B cell (primary cell): ENCODE results near the gene BNIP3.

Experiments
- EZH2 ChIP-seq: IDR thresholded peaks from 2 replicates; pipeline ENCODE4 v1.6.1; 2012; ENCODE audit warnings: borderline replicate concordance, low read depth, mild to moderate bottlenecking, moderate library complexity, low read length; ENCODE audit not compliant: insufficient read depth, poor library complexity, severe bottlenecking
- TF ChIP-seq, protein P1 (sequence below): fragments of 200-600 bp; IDR thresholded peaks from one replicate; pipeline ENCODE4 v1.8.0; 2022; ENCODE audit warnings: antibody characterized with exemption, mild to moderate bottlenecking

DNA sequence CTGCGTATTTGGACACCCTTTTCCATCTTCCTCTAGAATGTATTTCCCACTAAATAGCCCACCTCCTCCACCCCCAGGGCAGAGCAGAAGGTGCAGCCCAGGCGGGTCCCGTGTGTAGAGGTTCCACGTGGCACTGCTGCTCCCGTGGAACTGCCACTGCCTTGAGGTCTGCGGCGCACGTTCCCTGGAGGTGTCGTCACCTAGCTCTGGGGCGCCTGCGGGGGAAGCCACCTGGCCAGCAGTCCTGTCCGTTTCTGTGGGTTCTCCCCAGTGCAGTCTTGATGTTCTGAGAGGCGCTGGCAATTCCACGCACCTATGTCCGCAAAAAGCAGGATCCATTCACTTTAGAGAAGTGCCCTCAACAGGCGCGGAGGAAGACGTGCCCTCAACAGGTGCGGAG, 21.9 kb downstream of the BNIP3 start:
- TF ChIP-seq, protein P1, sequence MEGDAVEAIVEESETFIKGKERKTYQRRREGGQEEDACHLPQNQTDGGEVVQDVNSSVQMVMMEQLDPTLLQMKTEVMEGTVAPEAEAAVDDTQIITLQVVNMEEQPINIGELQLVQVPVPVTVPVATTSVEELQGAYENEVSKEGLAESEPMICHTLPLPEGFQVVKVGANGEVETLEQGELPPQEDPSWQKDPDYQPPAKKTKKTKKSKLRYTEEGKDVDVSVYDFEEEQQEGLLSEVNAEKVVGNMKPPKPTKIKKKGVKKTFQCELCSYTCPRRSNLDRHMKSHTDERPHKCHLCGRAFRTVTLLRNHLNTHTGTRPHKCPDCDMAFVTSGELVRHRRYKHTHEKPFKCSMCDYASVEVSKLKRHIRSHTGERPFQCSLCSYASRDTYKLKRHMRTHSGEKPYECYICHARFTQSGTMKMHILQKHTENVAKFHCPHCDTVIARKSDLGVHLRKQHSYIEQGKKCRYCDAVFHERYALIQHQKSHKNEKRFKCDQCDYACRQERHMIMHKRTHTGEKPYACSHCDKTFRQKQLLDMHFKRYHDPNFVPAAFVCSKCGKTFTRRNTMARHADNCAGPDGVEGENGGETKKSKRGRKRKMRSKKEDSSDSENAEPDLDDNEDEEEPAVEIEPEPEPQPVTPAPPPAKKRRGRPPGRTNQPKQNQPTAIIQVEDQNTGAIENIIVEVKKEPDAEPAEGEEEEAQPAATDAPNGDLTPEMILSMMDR: no peak
- TF ChIP-seq EZH2: no peak
